ENCODE data around the gene RCBTB1. TPM values are rescaled to one million over a fixed set of nuclear protein-coding genes. Genes with fewer than 3 reads are reported as not detected.

The RCBTB1 gene
- total and polyA plus RNA-seq, 2 experiments from 2014 or later = 15.2 to 17.2 TPM

DNA sequence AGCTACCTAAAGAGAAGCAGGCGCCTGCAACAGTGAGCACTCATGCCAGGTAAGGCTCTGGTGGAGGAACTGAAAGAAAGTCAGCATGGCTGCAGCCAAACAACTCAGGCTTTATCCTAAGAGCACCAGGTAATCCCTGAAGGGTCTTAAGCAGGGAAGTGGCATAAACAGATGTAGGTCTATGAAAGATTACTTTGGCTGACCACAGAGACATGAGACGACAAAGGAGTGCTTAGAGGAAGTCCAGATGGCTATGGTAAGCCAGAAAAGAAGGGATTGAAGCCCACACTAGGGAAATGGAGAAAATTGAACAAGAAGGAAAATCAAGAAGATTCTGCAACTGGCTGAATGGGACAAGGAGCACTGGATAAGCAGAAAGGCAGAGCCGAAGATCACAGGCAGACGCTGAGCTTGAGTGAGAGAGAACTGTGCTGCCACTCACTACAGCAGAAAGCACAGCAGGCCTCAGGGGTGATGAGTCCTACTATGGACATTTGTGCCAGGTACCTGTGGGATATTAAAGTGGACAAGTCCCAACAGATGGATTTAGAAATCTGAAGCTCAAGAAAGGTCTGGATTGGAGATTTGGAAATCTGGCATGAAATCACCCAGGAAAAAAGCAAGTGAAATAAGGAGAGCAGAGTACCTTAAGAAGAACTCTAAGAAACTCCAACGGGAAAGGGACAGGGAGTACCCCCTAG is 4.2 kb downstream of the RCBTB1 start:
- Histone ChIP-seq H3K9me3 (ENCODE audit: low read depth) (no peaks in the 10 kb centered on the region), H3K4me3 (no peak overlapping the region), H3K4me1 (ENCODE audit: low read depth) (peaks cover 7% of the 10 kb centered on the region), H3K36me3 (no peaks in the 10 kb centered on the region), H3K27me3 (no peaks in the 10 kb centered on the region), H3K27ac (no peak overlapping the region)
- TF ChIP-seq, protein P1, sequence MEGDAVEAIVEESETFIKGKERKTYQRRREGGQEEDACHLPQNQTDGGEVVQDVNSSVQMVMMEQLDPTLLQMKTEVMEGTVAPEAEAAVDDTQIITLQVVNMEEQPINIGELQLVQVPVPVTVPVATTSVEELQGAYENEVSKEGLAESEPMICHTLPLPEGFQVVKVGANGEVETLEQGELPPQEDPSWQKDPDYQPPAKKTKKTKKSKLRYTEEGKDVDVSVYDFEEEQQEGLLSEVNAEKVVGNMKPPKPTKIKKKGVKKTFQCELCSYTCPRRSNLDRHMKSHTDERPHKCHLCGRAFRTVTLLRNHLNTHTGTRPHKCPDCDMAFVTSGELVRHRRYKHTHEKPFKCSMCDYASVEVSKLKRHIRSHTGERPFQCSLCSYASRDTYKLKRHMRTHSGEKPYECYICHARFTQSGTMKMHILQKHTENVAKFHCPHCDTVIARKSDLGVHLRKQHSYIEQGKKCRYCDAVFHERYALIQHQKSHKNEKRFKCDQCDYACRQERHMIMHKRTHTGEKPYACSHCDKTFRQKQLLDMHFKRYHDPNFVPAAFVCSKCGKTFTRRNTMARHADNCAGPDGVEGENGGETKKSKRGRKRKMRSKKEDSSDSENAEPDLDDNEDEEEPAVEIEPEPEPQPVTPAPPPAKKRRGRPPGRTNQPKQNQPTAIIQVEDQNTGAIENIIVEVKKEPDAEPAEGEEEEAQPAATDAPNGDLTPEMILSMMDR (IDR thresholded peaks at IDR 0.05; ENCODE audit: low read depth, low read length) = no peak
- no peak for DNase-seq (ENCODE audit: low read depth in 1 of 2, low spot score in 1 of 2)

GRCh38 chr13:49579501-49579900 is 5.9 kb downstream of the RCBTB1 start:
- H3K36me3 ChIP-seq = no peaks in the 10 kb centered on the region
- no peaks in the 10 kb centered on the region for H3K27me3 ChIP-seq
- no peaks in the 10 kb centered on the region for H3K9me3 ChIP-seq (ENCODE audit: low read depth)

DNA sequence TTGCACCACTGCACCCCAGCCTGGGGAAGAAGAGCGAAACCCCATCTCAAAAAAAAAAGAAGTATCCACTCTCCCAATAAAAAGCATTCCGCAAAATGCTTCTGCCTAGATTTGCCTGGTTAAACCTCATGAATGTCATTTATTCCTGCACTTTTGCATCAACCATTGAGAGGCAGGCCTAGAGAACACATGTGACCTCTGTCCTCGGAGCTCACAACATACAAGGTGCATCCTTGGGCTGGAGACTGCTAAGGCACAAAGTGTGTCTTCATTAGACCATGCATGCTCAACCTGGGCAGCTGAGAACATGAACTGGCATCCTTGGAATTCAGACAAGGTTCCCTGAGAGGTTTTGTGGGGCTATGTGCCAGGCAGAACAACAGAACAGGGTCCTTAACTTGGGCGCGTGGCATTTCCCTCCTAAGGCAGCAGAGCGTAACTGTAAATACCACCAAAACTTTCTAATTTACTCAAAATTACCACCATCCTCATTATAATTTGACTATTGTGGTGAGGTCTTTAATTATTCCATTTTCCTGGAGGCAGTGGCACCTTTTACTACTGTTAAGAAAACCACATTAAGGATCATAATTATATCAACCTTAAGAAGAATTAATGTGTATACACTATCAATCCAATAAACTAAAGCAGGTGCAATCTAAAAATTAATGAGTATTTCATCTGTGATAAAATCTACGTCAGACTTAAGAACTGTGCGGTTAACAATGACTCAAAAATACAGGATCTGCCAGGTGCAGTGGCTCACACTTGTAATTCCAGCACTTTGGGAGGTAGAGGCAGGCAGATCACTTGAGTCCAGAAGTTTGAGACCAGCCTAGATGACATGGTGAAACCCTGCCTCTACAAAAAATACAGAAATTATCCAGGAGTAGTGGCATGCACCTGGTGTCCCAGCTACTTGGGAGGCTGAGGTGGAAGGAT is 13.8 kb downstream of the RCBTB1 start:
- H3K4me1 ChIP-seq (ENCODE audit: low read depth) = peaks cover 5% of the 10 kb centered on the region
- H3K36me3 ChIP-seq = peaks cover 1% of the 10 kb centered on the region
- no peaks in the 10 kb centered on the region for H3K27me3 ChIP-seq
- no peak for DNase-seq (ENCODE audit: low read depth in 1 of 2, low spot score in 1 of 2)
- H3K9me3 ChIP-seq (ENCODE audit: low read depth) = no peaks in the 10 kb centered on the region
- no peak overlapping the region for H3K4me3 ChIP-seq
- no peak overlapping the region for H3K27ac ChIP-seq
- TF ChIP-seq, protein P1 (IDR thresholded peaks at IDR 0.05; ENCODE audit: low read depth, low read length) = no peak

More at GRCh38 chr13:49579501-49579900, 5.9 kb downstream of the RCBTB1 start:
- peaks cover 3% of the 10 kb centered on the region for H3K4me1 ChIP-seq (ENCODE audit: low read depth)
- no peak for DNase-seq (ENCODE audit: low read depth in 1 of 2, low spot score in 1 of 2)
- no peak overlapping the region for H3K27ac ChIP-seq
- TF ChIP-seq, protein P1 (IDR thresholded peaks at IDR 0.05; ENCODE audit: low read depth, low read length) = no peak
- H3K4me3 ChIP-seq = no peak overlapping the region

GRCh38 chr13:49569993-49570689 is 15.2 kb downstream of the RCBTB1 start:
- Histone ChIP-seq H3K27ac (no peak overlapping the region), H3K27me3 (no peaks in the 10 kb centered on the region), H3K36me3 (peaks cover 5% of the 10 kb centered on the region), H3K9me3 (ENCODE audit: low read depth) (no peaks in the 10 kb centered on the region), H3K4me3 (no peak overlapping the region), H3K4me1 (ENCODE audit: low read depth) (peaks cover 5% of the 10 kb centered on the region)
- no peak for DNase-seq (ENCODE audit: low read depth in 1 of 2, low spot score in 1 of 2)
- TF ChIP-seq, protein P1 (IDR thresholded peaks at IDR 0.05; ENCODE audit: low read depth, low read length) = no peak

DNA sequence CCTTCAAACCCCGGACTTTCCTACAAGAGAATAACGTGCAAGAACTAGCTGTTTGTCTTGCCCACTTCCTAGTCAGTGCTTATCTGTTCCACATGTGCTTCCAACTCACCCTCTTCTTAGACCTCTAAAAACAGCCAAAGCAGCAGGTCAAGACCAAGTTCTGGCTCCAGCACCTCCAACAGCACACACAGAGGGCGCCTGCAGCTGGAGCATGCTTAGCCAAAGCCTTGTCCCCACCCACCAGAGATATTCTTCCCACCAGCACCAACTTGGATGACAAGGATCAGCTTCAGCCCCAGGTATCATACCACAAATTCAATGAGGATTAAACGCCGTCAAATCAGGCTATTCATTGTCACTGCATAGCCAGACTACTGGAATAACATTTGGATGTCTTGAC is 17.9 kb downstream of the RCBTB1 start:
- Histone ChIP-seq H3K36me3 (peaks cover 5% of the 10 kb centered on the region), H3K9me3 (ENCODE audit: low read depth) (no peaks in the 10 kb centered on the region), H3K27me3 (no peaks in the 10 kb centered on the region), H3K4me3 (no peak overlapping the region), H3K27ac (no peak overlapping the region), H3K4me1 (ENCODE audit: low read depth) (peaks cover 5% of the 10 kb centered on the region)
- TF ChIP-seq, protein P1 (IDR thresholded peaks at IDR 0.05; ENCODE audit: low read depth, low read length) = no peak
- no peak for DNase-seq (ENCODE audit: low read depth in 1 of 2, low spot score in 1 of 2)

Data from cardiac muscle cell (in vitro differentiated cells and primary cell).